ENCODE measurements around the gene POLR3F. TPM values are rescaled to one million over a fixed set of nuclear protein-coding genes. Genes with fewer than 3 reads are reported as not detected.
"Not testable (repeated sequence)": the region's sequence is repeated elsewhere in the genome, so short reads cannot be mapped to it uniquely, and the experiment has no call there.

Gene POLR3F
- total RNA-seq, 1 donor from 2014 or later, result 12.2 TPM

- Mint-ChIP-seq H3K4me1 (ENCODE audit: unreplicated experiment) (no peaks in the 10 kb centered on the region), H3K27me3 (ENCODE audit: unreplicated experiment) (peaks cover 1% of the 10 kb centered on the region), H3K4me3 (ENCODE audit: unreplicated experiment) (no peak overlapping the region), H3K9me3 (ENCODE audit: unreplicated experiment) (no peaks in the 10 kb centered on the region), H3K27ac (ENCODE audit: unreplicated experiment) (no peak overlapping the region), H3K36me3 (ENCODE audit: low read depth, unreplicated experiment) (peaks cover 20% of the 10 kb centered on the region)
- no peak for DNase-seq (ENCODE audit: low spot score)
- no peak for TF ChIP-seq CTCF (IDR thresholded peaks at IDR 0.05; ENCODE audit: unreplicated experiment)
Observed at GRCh38 chr20:18481596-18481995, 14.4 kb downstream of the POLR3F start.

- Mint-ChIP-seq H3K4me1 (ENCODE audit: unreplicated experiment) (no peaks in the 10 kb centered on the region), H3K9me3 (ENCODE audit: unreplicated experiment) (no peaks in the 10 kb centered on the region), H3K4me3 (ENCODE audit: unreplicated experiment) (no peak overlapping the region), H3K27me3 (ENCODE audit: unreplicated experiment) (no peaks in the 10 kb centered on the region), H3K36me3 (ENCODE audit: low read depth, unreplicated experiment) (peaks cover 12% of the 10 kb centered on the region), H3K27ac (ENCODE audit: unreplicated experiment) (no peak overlapping the region)
- no peak for DNase-seq (ENCODE audit: low spot score)
- no peak for TF ChIP-seq CTCF (IDR thresholded peaks at IDR 0.05; ENCODE audit: unreplicated experiment)
Observed at GRCh38 chr20:18488301-18488700, 21.1 kb downstream of the POLR3F start.

GRCh38 chr20:18496042-18496441 lies 28.9 kb downstream of the POLR3F start:
- no peak for DNase-seq (ENCODE audit: low spot score)
- no peaks in the 10 kb centered on the region for H3K4me1 Mint-ChIP-seq (ENCODE audit: unreplicated experiment)
- peak overlapping the region; percentile 98 for H3K4me3 Mint-ChIP-seq (ENCODE audit: unreplicated experiment)
- H3K9me3 Mint-ChIP-seq (ENCODE audit: unreplicated experiment), result no peaks in the 10 kb centered on the region
- no peak overlapping the region for H3K27ac Mint-ChIP-seq (ENCODE audit: unreplicated experiment)
- TF ChIP-seq CTCF (IDR thresholded peaks at IDR 0.05; ENCODE audit: unreplicated experiment), result no peak
- H3K27me3 Mint-ChIP-seq (ENCODE audit: unreplicated experiment), result no peaks in the 10 kb centered on the region
- peaks cover 8% of the 10 kb centered on the region for H3K36me3 Mint-ChIP-seq (ENCODE audit: low read depth, unreplicated experiment)

- no peaks in the 10 kb centered on the region for H3K9me3 Mint-ChIP-seq (ENCODE audit: unreplicated experiment)
- no peaks in the 10 kb centered on the region for H3K27me3 Mint-ChIP-seq (ENCODE audit: unreplicated experiment)
- no peaks in the 10 kb centered on the region for H3K4me1 Mint-ChIP-seq (ENCODE audit: unreplicated experiment)
- peak; percentile 86 for DNase-seq (ENCODE audit: low spot score)
- peak within 1 kb of the TSS; percentile 64 for H3K27ac Mint-ChIP-seq (ENCODE audit: unreplicated experiment)
- TF ChIP-seq CTCF (IDR thresholded peaks at IDR 0.05; ENCODE audit: unreplicated experiment), result no peak
- H3K36me3 Mint-ChIP-seq (ENCODE audit: low read depth, unreplicated experiment), result peaks cover 8% of the 10 kb centered on the region
- H3K4me3 Mint-ChIP-seq (ENCODE audit: unreplicated experiment), result peak within 1 kb of the TSS; percentile 98
Observed at GRCh38 chr20:18496740-18497592, 29.8 kb downstream of the POLR3F start, which contains the start of gene RBBP9. Gene RBBP9 (minus strand): TSS chr20:18497225. CDS start chr20:18497167, 58 bp downstream.

- Mint-ChIP-seq H3K27me3 (ENCODE audit: unreplicated experiment) (no peaks in the 10 kb centered on the region), H3K9me3 (ENCODE audit: unreplicated experiment) (no peaks in the 10 kb centered on the region), H3K4me3 (ENCODE audit: unreplicated experiment) (peak overlapping the region; percentile 98), H3K27ac (ENCODE audit: unreplicated experiment) (peak overlapping the region; percentile 64), H3K36me3 (ENCODE audit: low read depth, unreplicated experiment) (peaks cover 8% of the 10 kb centered on the region), H3K4me1 (ENCODE audit: unreplicated experiment) (no peaks in the 10 kb centered on the region)
- no peak for DNase-seq (ENCODE audit: low spot score)
- TF ChIP-seq CTCF (IDR thresholded peaks at IDR 0.05; ENCODE audit: unreplicated experiment), result no peak
Observed at GRCh38 chr20:18497603-18498002, 30.4 kb downstream of the POLR3F start.

GRCh38 chr20:18501672-18502071 lies 34.5 kb downstream of the POLR3F start:
- H3K27me3 Mint-ChIP-seq (ENCODE audit: unreplicated experiment); H3K4me1 Mint-ChIP-seq (ENCODE audit: unreplicated experiment); DNase-seq (ENCODE audit: low spot score); H3K27ac Mint-ChIP-seq (ENCODE audit: unreplicated experiment); H3K4me3 Mint-ChIP-seq (ENCODE audit: unreplicated experiment); H3K36me3 Mint-ChIP-seq (ENCODE audit: low read depth, unreplicated experiment); H3K9me3 Mint-ChIP-seq (ENCODE audit: unreplicated experiment): not testable (repeated sequence)

All from endothelial cell (in vitro differentiated cells).